Brain microvascular endothelial cell (primary cell): ENCODE data around the gene FBLN5.
"Not testable (repeated sequence)": the region's sequence is repeated elsewhere in the genome, so short reads cannot be mapped to it uniquely, and the experiment has no call there.

ENCODE experiments used
- DNase-seq: peaks from one replicate; pipeline ENCODE4 v3.0.0-alpha.2; 2020
- H3K27ac ChIP-seq: fragments of 250-450 bp; sonication (Bioruptor Pico); 2 replicates; pipeline ENCODE4 v1.5.1; 2020; ENCODE audit warnings: mild to moderate bottlenecking, moderate library complexity
- H3K27me3 ChIP-seq: fragments of 250-450 bp; sonication (Bioruptor Pico); replicated peaks from 2 replicates; pipeline ENCODE4 v1.5.1; 2020; ENCODE audit warnings: mild to moderate bottlenecking
- H3K36me3 ChIP-seq: fragments of 250-450 bp; sonication (Bioruptor Pico); replicated peaks from 2 replicates; pipeline ENCODE4 v1.5.1; 2020; ENCODE audit warnings: mild to moderate bottlenecking
- H3K4me3 ChIP-seq: 2 replicates; pipeline ENCODE4 v1.5.1; 2011; ENCODE audit warnings: low read depth, mild to moderate bottlenecking, control low read depth, low read length, moderate library complexity
- in situ Hi-C: cut with HindIII; loops from 2 replicates; pipeline ENCODE4 v1.10.0; 2017; ENCODE audit warnings: low sequenced_read_pairs, low pct_ligation_motif_present
- TF ChIP-seq, protein P1 (sequence below): IDR thresholded peaks from 2 replicates; pipeline ENCODE4 v1.5.1; 2011; ENCODE audit warnings: low read depth, mild to moderate bottlenecking, moderate library complexity, low read length, control low read depth, inconsistent platforms; ENCODE audit errors: missing control alignments

FBLN5 gene

DNA sequence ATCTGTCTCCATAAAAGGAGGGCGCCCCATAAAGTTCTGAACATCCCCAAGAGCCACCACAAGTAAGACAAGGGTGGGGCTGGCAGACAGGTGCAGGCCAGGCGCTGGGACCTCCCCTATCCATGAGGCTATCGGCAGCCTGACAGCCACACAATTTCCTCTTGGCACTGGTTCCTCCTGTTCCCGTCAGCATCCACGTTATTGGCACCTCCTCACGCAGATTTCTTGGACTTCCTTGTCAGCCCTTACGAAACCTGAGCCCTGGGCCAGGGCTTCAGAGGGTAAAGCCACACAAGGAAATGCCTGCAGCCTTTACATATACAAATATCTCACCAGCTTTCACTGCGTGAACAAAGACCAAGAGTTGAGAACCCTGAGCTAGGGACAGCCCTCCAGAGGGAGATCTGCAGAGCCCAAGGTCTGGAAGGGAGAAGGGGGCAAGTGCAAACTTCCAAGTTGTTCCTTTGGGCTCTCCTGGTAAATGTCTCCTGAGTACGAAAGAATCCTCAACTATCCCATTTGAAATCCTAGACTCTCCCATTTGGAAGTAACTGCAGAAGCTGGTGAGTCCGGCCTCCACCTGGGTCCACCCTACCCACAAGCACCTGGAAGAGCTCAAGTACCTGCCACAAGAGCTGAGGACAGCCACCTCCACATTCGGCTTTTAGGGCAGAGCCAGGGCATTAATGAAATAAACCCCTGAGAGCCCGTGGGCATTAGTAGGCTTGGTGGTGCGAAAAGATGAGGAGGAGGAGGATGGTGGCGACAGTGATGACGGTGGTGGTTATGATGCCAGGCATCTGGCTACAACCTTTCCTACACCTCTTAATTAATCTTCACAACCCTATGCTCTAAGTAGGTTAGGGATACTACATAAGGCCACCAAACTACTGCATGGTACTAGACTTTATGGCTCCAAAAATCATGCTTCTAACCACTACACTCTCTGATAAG is 74.7 kb downstream of the FBLN5 start:
- TF ChIP-seq, protein P1, sequence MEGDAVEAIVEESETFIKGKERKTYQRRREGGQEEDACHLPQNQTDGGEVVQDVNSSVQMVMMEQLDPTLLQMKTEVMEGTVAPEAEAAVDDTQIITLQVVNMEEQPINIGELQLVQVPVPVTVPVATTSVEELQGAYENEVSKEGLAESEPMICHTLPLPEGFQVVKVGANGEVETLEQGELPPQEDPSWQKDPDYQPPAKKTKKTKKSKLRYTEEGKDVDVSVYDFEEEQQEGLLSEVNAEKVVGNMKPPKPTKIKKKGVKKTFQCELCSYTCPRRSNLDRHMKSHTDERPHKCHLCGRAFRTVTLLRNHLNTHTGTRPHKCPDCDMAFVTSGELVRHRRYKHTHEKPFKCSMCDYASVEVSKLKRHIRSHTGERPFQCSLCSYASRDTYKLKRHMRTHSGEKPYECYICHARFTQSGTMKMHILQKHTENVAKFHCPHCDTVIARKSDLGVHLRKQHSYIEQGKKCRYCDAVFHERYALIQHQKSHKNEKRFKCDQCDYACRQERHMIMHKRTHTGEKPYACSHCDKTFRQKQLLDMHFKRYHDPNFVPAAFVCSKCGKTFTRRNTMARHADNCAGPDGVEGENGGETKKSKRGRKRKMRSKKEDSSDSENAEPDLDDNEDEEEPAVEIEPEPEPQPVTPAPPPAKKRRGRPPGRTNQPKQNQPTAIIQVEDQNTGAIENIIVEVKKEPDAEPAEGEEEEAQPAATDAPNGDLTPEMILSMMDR = no peak
- Histone ChIP-seq H3K4me3 (no peak overlapping the region), H3K27me3 (no peaks in the 10 kb centered on the region), H3K27ac (no peak overlapping the region), H3K36me3 (no peaks in the 10 kb centered on the region)
- in situ Hi-C loops = no loop called here
- no peak for DNase-seq

DNA sequence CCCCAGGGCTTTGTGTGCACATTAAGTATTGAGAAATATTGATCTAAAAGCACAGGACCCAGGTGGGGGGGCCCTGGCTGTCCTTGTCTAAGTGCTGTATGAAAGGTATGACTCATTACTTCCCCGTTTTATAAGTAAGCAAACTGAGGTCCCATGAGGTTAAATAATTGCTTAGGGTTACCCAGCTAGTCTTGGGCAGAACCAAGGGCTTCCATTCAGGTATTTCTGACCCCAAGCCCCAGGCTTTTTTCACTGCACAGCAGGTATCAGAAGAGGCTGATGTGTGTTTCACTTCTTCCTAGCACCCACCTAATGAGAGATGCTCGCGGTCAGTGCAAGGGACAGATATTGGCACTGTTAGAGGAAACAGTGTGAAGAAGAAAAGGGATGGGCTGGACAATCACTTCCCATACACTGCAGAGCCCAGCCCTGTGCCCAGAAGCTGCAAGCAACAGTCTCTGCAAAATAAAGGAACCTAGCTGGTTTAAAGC is 75.4 kb downstream of the FBLN5 start:
- no peak overlapping the region for H3K27ac ChIP-seq
- H3K36me3 ChIP-seq = no peaks in the 10 kb centered on the region
- H3K27me3 ChIP-seq = no peaks in the 10 kb centered on the region
- TF ChIP-seq, protein P1 = no peak
- H3K4me3 ChIP-seq = no peak overlapping the region
- in situ Hi-C loops = no loop called here
- no peak for DNase-seq

DNA sequence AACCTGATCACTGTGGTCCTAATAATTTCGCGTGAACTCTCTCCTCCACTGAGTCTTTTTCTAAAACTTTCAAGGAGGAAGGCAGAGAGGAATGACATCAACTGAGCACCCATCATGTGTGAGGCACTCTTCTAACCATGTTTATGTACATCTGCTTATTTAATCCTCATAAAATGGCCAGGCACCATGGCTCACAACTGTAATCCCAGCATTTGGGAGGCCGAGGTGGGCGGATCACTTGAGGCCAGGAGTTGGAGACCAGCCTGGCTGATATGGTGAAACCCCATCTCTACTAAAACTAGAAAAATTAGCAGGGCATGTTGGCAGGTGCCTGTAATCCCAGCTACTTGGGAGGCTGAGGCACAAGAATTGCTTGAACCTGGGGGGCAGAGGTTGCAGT is 76.1 kb downstream of the FBLN5 start:
- DNase-seq, H3K27me3 ChIP-seq, H3K36me3 ChIP-seq, H3K4me3 ChIP-seq, H3K27ac ChIP-seq, in situ Hi-C loops: not testable (repeated sequence)

DNA sequence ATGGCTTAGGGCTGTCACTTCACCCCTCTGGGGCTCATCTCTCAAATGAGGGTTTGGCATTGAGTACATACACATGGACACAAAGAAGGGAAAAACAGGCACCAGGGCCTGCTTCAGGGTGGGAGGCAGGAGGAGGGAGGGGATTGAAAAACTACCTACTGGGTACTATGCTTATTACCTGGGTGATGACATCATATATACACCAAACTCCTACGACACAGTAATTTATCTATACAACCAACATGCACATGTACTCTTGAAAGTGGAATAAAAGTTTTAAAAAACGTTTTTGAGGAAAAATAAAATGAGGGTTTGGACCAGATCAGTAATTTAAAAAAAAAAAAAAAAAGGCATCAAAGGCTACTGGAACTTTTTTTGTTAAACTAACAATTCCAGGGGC is 76.6 kb downstream of the FBLN5 start:
- Histone ChIP-seq H3K36me3 (no peaks in the 10 kb centered on the region), H3K4me3 (no peak overlapping the region), H3K27me3 (no peaks in the 10 kb centered on the region), H3K27ac (no peak overlapping the region)
- in situ Hi-C loops = no loop called here
- TF ChIP-seq, protein P1 = no peak
- DNase-seq = no peak

DNA sequence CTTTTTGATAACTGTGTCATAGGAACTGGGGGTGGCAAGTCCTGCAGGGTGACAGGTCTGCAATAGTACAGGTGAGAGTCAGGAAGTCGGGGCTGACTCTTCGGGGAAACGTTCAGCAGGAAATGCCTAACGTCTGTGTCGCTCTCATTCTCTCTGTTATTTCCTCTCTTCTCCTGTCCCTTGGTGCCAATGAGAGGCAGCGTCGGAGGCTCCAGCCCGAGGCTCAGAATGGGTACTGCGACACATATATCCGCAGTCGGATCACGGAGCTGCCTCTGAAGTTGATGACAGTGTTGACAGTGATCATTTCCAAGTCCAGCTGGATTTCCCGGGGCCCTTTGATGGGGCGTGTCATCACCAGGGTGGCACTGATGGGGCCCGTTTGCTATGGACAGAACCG is 77.5 kb downstream of the FBLN5 start:
- Histone ChIP-seq H3K4me3 (no peak overlapping the region), H3K27ac (no peak overlapping the region), H3K27me3 (no peaks in the 10 kb centered on the region), H3K36me3 (no peaks in the 10 kb centered on the region)
- in situ Hi-C loops = no loop called here
- TF ChIP-seq, protein P1 = no peak
- DNase-seq = no peak

DNA sequence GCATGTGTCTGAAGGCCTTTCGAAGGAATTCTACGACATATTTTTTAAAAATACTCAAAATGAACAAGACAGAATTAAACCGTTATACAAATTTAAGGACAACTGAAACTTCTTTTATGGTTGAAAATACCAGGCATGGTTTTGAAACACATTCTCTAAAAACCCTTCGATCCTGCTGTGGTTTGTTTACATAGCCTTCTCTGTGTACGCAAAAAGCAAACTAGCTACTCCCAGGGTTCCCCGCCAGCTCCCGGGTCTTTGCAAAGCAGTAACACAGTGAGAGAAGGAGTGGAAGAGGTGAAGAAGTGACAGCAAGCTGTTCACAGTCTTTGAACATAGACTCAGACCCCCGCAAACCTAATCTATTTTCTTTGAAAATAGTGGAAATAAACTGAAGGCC is 77.9 kb downstream of the FBLN5 start:
- Histone ChIP-seq H3K27ac (no peak overlapping the region), H3K4me3 (no peak overlapping the region), H3K27me3 (no peaks in the 10 kb centered on the region), H3K36me3 (no peaks in the 10 kb centered on the region)
- TF ChIP-seq, protein P1 = no peak
- peak; percentile 16 for DNase-seq
- in situ Hi-C loops = no loop called here
